Naive B cell (primary cell): ENCODE results near the gene PLA2G6. TPM values are rescaled to one million over a fixed set of nuclear protein-coding genes. Genes with fewer than 3 reads are reported as not detected.
"Not testable (repeated sequence)": the region's sequence is repeated elsewhere in the genome, so short reads cannot be mapped to it uniquely, and the experiment has no call there.

Experiments used
- ATAC-seq, 2 donors: fragments of 150-1000 bp; cut with Tn5 transposase; 2 replicates each; pipeline ENCODE4 v1.10.0; 2021; ENCODE audit warnings: low read depth in 2 of 2, mild to moderate bottlenecking in 2 of 2, moderate library complexity in 2 of 2
- DNase-seq: peaks from one replicate; pipeline ENCODE4 v3.0.0; 2022
- H3K27ac Mint-ChIP-seq, 6 donors: one replicate each; pipeline ENCODE4 v1.8.0; 2020 to 2022; ENCODE audit warnings: mild to moderate bottlenecking in 6 of 6, mixed read lengths in 6 of 6, moderate library complexity in 5 of 6, inconsistent platforms in 2 of 6
- H3K27me3 Mint-ChIP-seq, 3 donors: one replicate each; pipeline ENCODE4 v1.8.0; 2021 to 2022; ENCODE audit warnings: mixed read lengths in 3 of 3, mild to moderate bottlenecking in 1 of 3
- H3K36me3 Mint-ChIP-seq, 2 donors: one replicate each; pipeline ENCODE4 v1.8.0; 2020 to 2022; ENCODE audit warnings: mixed read lengths in 2 of 2, inconsistent platforms in 1 of 2, mild to moderate bottlenecking in 1 of 2
- H3K4me1 Mint-ChIP-seq, 3 donors: one replicate each; pipeline ENCODE4 v1.8.0; 2020 to 2022; ENCODE audit warnings: mixed read lengths in 3 of 3, inconsistent platforms in 1 of 3, mild to moderate bottlenecking in 1 of 3, moderate library complexity in 1 of 3
- H3K4me3 Mint-ChIP-seq, 8 donors: one replicate each; pipeline ENCODE4 v1.8.0; 2020 to 2022; ENCODE audit warnings: mild to moderate bottlenecking in 8 of 8, mixed read lengths in 8 of 8, moderate library complexity in 8 of 8, inconsistent platforms in 2 of 8
- H3K9me3 Mint-ChIP-seq, 7 donors: one replicate each; pipeline ENCODE4 v1.8.0; 2020 to 2022; ENCODE audit warnings: mixed read lengths in 7 of 7, mild to moderate bottlenecking in 5 of 7, inconsistent platforms in 2 of 7, moderate library complexity in 1 of 7
- polyA plus RNA-seq, 6 donors: library from polyadenylated mRNA; unstranded; fragments of 300-500 nt; fragmentation: Illumina TruSeq; gene quantifications; one replicate each; pipeline ENCODE4 v1.2.3, GENCODE V29; 2021; ENCODE audit warnings: low read depth in 6 of 6

Gene PLA2G6
- polyA plus RNA-seq, 6 donors from 2014 or later = 2.7 to 7.6 (median 3.9) TPM; not detected in 1

GRCh38 chr22:38163844-38164550, 17.6 kb downstream of the PLA2G6 start:
- Mint-ChIP-seq H3K27ac (peak overlapping the region; percentile 80 to 99 (median 92)), H3K4me1 (peaks cover 27 to 48% (median 30%) of the 10 kb centered on the region in 3 donors), H3K9me3 (peaks cover 0 to 5% (median 0%) of the 10 kb centered on the region in 7 donors), H3K27me3 (no peaks in the 10 kb centered on the region), H3K36me3 (peaks cover 5 to 8% of the 10 kb centered on the region in 2 donors), H3K4me3 (no peak overlapping the region)
- DNase-seq = no peak
- ATAC-seq = no peak

- DNase-seq = peak; percentile 29
- peak overlapping the region; percentile 94 to 99 (median 98) for H3K27ac Mint-ChIP-seq
- peak; percentile 8 to 9 for ATAC-seq
- peaks cover 5 to 6% of the 10 kb centered on the region in 2 donors for H3K36me3 Mint-ChIP-seq
- H3K27me3 Mint-ChIP-seq = no peaks in the 10 kb centered on the region
- H3K4me1 Mint-ChIP-seq = peaks cover 27 to 48% (median 30%) of the 10 kb centered on the region in 3 donors
- peaks cover 0 to 5% (median 0%) of the 10 kb centered on the region in 7 donors for H3K9me3 Mint-ChIP-seq
- H3K4me3 Mint-ChIP-seq = peak overlapping the region in 2 of 8 donors; percentile 59 to 65
Observed at GRCh38 chr22:38162881-38163843, 18.5 kb downstream of the PLA2G6 start.

DNA sequence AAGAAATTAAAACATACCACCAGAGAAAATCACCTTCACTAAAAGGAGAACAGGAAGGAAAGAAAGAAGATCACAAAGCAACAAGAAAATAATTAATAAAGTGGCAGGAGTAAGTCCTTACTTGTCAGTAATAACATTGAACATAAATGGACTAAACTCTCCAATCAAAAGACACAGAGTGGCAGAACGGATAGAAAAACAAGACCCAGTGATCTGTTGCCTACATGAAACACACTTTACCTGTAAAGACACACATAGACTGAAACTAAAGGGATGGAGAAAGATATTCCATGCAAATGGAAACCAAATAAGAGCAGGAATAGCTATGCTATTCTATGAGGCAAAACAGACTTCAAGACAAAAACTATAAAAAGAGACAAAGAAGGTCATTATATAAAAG, 25.9 kb downstream of the PLA2G6 start:
- Mint-ChIP-seq H3K27me3 (no peaks in the 10 kb centered on the region), H3K36me3 (peaks cover 7 to 8% of the 10 kb centered on the region in 2 donors), H3K27ac (no peak overlapping the region), H3K9me3 (peaks cover 0 to 2% (median 0%) of the 10 kb centered on the region in 7 donors), H3K4me1 (peaks cover 10 to 25% (median 24%) of the 10 kb centered on the region in 3 donors), H3K4me3 (no peak overlapping the region)
- ATAC-seq (no peak), DNase-seq (no peak)

- not testable (repeated sequence) for ATAC-seq, H3K4me3 Mint-ChIP-seq, H3K27me3 Mint-ChIP-seq, H3K36me3 Mint-ChIP-seq, H3K9me3 Mint-ChIP-seq, DNase-seq
- Mint-ChIP-seq H3K4me1 (peaks cover 12 to 32% (median 27%) of the 10 kb centered on the region in 3 donors), H3K27ac (peak overlapping the region in 2 of 6 donors; percentile 24 to 29)
Observed at GRCh38 chr22:38154563-38154915, 27.1 kb downstream of the PLA2G6 start.

- peak overlapping the region in 3 of 6 donors; percentile 21 to 71 (median 58) for H3K27ac Mint-ChIP-seq
- DNase-seq (no peak), ATAC-seq (no peak)
Observed at GRCh38 chr22:38153821-38154562, 27.6 kb downstream of the PLA2G6 start.

GRCh38 chr22:38151126-38151500, 30.5 kb downstream of the PLA2G6 start:
- DNase-seq (no peak), ATAC-seq (no peak)
- Mint-ChIP-seq H3K4me3 (peak overlapping the region in 3 of 8 donors; percentile 28 to 66 (median 47)), H3K27ac (no peak overlapping the region), H3K9me3 (peaks cover 0 to 2% (median 0%) of the 10 kb centered on the region in 7 donors), H3K36me3 (peaks cover 7 to 8% of the 10 kb centered on the region in 2 donors), H3K4me1 (peaks cover 19 to 42% (median 42%) of the 10 kb centered on the region in 3 donors), H3K27me3 (no peaks in the 10 kb centered on the region)

More at GRCh38 chr22:38153821-38154562, 27.6 kb downstream of the PLA2G6 start:
- Mint-ChIP-seq H3K4me1 (peaks cover 10 to 32% (median 28%) of the 10 kb centered on the region in 3 donors), H3K4me3 (no peak overlapping the region), H3K9me3 (peaks cover 0 to 2% (median 0%) of the 10 kb centered on the region in 7 donors), H3K27me3 (no peaks in the 10 kb centered on the region), H3K36me3 (peaks cover 7 to 8% of the 10 kb centered on the region in 2 donors)

DNA sequence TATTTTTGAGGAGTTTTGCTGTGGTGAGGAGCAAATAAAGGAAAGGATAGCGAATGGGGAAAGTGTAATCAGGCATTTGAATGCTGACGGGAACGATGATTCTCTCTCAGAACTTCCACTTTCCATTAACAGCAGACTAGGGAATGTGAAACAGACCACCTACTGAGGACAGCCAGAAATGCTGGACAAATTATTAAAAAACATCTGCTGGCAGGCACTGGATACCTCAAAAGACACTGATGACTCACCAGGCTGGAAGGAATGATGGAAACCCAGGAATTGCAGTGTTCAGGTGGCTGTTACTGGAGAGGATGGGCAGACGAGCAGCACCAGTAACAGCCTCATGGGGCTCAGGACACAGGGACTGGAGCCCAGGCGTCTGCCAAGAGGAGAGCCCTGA, 33.4 kb downstream of the PLA2G6 start:
- H3K4me3 Mint-ChIP-seq = no peak overlapping the region
- no peaks in the 10 kb centered on the region for H3K9me3 Mint-ChIP-seq
- peak overlapping the region in 1 of 6 donors; percentile 62 for H3K27ac Mint-ChIP-seq
- DNase-seq (no peak), ATAC-seq (no peak)
- H3K4me1 Mint-ChIP-seq = peaks cover 19 to 42% (median 32%) of the 10 kb centered on the region in 3 donors
- H3K36me3 Mint-ChIP-seq = peaks cover 0 to 11% of the 10 kb centered on the region in 2 donors
- H3K27me3 Mint-ChIP-seq = no peaks in the 10 kb centered on the region

DNA sequence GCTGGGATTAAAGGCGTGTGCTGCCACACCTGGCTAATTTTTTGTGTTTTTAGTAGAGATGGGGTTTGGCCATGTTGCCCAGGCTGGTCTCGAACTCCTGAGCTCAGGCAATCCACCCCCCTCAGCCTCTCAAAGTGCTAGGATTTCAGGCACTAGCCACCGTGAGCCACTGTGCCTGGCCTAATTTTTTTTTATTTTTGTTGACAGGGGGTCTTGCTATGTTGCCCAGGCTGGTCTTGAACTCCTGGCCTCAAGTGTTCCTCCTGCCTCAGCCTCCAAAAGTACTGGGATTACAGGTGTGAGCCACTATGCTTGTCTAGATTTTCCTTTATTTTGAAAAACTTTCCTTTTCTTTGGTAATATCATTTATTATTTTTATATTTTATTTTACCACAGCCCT, 35.5 kb downstream of the PLA2G6 start:
- not testable (repeated sequence) for H3K27me3 Mint-ChIP-seq, H3K27ac Mint-ChIP-seq, ATAC-seq, H3K4me3 Mint-ChIP-seq, H3K9me3 Mint-ChIP-seq, DNase-seq
- peaks cover 13 to 30% (median 22%) of the 10 kb centered on the region in 3 donors for H3K4me1 Mint-ChIP-seq
- H3K36me3 Mint-ChIP-seq = peaks cover 0 to 15% of the 10 kb centered on the region in 2 donors

- Mint-ChIP-seq H3K27me3 (no peaks in the 10 kb centered on the region), H3K27ac (peak overlapping the region in 1 of 6 donors; percentile 54), H3K4me3 (no peak overlapping the region), H3K4me1 (peaks cover 9 to 14% (median 10%) of the 10 kb centered on the region in 3 donors), H3K36me3 (peaks cover 0 to 25% of the 10 kb centered on the region in 2 donors), H3K9me3 (no peaks in the 10 kb centered on the region)
- ATAC-seq (no peak), DNase-seq (no peak)
Observed at GRCh38 chr22:38144025-38144405, 37.6 kb downstream of the PLA2G6 start.

- no peak for ATAC-seq
- Mint-ChIP-seq H3K4me3 (peak overlapping the region in 1 of 8 donors; percentile 5), H3K27ac (peak overlapping the region in 1 of 6 donors; percentile 16), H3K4me1 (peaks cover 1 to 5% (median 2%) of the 10 kb centered on the region in 3 donors), H3K9me3 (no peaks in the 10 kb centered on the region), H3K27me3 (no peaks in the 10 kb centered on the region), H3K36me3 (peaks cover 0 to 25% of the 10 kb centered on the region in 2 donors)
- DNase-seq = no peak
Observed at GRCh38 chr22:38142606-38143005, 39.0 kb downstream of the PLA2G6 start.

DNA sequence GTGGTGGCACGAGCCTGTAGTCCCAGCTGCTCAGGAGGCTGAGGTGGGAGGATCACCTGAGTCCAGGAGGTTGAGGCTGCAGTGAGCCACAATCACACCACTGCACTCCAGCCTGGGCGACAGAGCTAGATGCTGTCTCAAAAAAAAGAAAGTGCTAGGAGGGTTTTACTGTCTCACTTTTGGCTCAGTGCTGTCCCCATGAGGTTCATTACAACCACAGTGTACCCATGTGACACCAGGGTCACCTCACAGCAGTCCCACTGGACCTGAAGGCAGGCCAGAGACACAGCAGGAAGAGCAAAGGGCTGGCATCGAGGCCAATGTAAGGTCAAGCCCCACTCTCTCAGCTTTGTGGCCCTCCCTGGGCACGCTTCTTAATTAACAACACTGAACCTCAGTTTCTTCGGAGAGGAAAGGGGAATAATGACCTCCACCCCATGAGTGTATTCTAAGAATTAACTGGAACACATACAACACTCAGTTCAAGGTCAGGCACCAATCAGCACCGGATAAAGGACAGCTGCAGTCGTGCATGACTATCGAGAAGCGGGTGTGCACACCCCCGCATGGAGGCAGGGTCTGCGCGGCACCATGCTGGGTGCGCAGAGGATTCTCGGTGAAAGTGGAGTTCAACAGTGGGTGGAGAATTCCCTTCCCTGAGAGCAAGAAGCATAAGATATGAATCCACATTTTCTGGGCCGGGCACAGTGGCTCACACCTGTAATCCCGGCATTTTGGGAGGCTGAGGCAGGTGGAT, 40.2 kb downstream of the PLA2G6 start:
- peaks cover 0 to 25% of the 10 kb centered on the region in 2 donors for H3K36me3 Mint-ChIP-seq
- H3K4me1 Mint-ChIP-seq = no peaks in the 10 kb centered on the region
- no peak overlapping the region for H3K27ac Mint-ChIP-seq
- no peaks in the 10 kb centered on the region for H3K27me3 Mint-ChIP-seq
- no peaks in the 10 kb centered on the region for H3K9me3 Mint-ChIP-seq
- H3K4me3 Mint-ChIP-seq = peak overlapping the region in 1 of 8 donors; percentile 10
- DNase-seq = no peak
- ATAC-seq = no peak

DNA sequence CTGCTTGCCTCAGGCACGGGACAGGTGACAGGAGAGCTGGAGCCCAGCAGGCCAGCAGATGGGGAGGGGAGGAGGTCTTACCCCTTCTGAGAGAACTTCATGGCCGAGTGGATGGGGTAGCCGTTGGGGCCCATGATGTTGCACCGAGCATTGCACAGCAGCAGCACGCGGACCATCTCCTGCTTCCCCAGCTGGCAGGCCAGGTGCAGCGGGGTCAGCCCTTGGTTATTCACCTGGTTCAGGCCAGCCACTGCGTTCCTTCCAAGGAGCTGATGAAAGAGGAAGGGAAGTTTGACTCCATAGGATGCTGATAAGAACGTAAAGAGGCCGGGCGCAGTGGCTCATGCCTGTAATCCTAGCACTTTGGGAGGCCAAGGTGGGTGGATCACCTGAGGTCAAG, 41.7 kb downstream of the PLA2G6 start:
- Mint-ChIP-seq H3K4me1 (no peaks in the 10 kb centered on the region), H3K4me3 (no peak overlapping the region), H3K27ac (no peak overlapping the region), H3K9me3 (no peaks in the 10 kb centered on the region), H3K36me3 (peaks cover 9 to 35% of the 10 kb centered on the region in 2 donors), H3K27me3 (no peaks in the 10 kb centered on the region)
- ATAC-seq (no peak), DNase-seq (no peak)
